Endometrial microvascular endothelial cells (primary cell): Measurements from ENCODE around the gene SERPINB1. TPM values are rescaled to one million over a fixed set of nuclear protein-coding genes. Genes with fewer than 3 reads are reported as not detected.
"Not testable (repeated sequence)": the region's sequence is repeated elsewhere in the genome, so short reads cannot be mapped to it uniquely, and the experiment has no call there.

ENCODE experiments used
- in situ Hi-C: cut with HindIII; loops from 2 replicates; pipeline ENCODE4 v1.10.0; 2017; ENCODE audit warnings: low sequenced_read_pairs, low pct_unique_long_range_greater_than_20kb; ENCODE audit errors: inconsistent ontology term
- total RNA-seq: library from RNA; depleted of rRNA; stranded (reverse); fragments of >200 nt; gene quantifications from one replicate; pipeline ENCODE4 v1.2.3, GENCODE V29; 2015; ENCODE audit errors: inconsistent ontology term

SERPINB1 gene
- total RNA-seq, 1 donor from 2014 or later, result 71.8 TPM

GRCh38 chr6:2868637-2869036, 27.0 kb upstream of the SERPINB1 start:
- in situ Hi-C loops, result no loop called here

DNA sequence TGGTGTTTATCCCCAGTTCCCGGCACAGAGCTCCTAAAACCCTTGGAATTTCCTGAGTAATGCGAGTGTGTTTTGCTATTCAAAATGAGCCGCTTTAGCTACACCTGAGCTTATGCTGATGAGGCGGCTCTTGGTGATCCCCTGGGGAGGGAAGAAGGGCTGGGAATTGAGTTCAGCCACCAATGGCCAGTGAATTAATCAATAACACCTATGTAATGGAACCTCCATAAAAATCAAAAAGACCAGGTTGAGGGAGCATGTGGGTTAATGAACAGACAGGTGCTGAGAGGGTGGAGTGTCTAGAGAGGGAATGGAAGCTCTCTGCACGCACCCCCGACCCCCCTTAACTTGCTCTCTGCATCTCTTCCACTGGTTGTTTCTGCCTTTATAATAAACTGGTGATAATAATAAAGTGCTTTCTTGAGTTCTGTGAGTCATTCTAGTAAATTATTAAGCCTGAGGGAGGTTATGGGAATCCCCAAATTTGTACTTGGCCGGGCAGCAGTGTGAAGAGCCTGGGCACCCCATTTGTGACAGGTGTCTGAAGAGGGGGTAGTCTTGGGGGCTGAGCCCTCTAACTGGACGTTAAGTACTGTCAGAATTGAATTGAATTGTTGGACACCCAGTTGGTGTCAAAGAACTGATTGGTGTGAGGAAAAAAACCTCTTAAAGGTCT, 24.6 kb upstream of the SERPINB1 start:
- in situ Hi-C loops, result no loop called here

DNA sequence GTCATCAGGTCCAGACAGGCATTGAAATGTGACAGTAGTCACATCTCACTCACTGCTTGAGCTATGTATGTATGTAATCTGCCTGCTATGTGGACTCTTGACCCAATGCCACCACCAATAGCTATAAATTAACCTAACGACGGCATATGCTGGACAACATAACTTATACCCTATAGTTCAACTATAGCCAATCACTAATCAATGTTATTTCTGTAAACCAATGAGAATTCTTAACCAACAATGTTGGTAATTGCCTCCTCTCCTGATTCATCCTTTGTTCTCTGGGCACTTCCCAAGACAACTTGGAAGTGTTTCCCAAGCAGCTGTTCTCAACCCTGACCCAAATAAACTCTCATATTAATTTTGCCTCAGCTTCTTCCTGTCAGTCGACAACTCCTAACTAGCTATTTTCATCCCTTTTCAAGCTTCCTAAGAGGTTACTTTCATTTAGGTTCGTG, 24.1 kb upstream of the SERPINB1 start:
- in situ Hi-C loops, result no loop called here

DNA sequence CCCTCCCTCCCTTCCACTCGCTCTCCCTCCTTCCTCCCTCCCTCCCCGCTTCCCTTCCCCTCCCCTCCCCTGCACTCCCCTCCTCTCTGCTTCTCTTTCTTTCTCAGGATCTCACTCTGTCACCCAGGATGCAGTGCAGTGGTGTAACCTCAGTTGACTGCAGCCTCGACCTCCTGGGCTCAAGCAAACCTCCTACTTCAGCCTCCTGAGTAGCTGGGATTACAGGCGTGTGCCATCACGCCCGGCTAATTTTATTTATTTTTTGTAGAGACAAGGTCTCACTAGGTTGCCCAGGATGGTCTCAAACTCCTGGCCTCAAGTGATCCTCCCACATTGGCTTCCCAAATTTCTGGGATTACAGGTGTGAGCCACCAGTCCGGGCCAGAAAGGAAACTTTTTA, 23.6 kb upstream of the SERPINB1 start:
- in situ Hi-C loops, result no loop called here

DNA sequence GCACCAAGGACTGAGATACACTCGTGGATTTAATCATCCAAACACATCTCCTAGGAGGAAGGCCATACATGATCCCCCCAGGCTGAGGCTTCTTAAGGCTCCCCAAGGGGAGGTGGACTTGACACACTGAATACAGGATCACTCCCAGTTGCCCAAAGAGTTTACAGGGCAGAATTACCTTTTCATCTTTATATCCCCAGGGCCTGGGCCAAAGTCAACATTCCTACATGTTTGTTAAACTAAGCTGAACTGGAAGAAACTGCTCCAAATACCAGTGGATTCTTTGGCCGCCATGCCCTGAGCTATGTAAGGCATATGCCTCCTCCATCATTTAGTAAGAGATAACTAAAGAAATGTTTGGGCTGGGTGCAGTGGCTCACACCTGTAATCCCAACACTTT, 22.2 kb upstream of the SERPINB1 start:
- in situ Hi-C loops, result no loop called here

- in situ Hi-C loops, result no loop called here
These were observed 21.1 kb upstream of the SERPINB1 start for GRCh38 chr6:2862712-2863181.

DNA sequence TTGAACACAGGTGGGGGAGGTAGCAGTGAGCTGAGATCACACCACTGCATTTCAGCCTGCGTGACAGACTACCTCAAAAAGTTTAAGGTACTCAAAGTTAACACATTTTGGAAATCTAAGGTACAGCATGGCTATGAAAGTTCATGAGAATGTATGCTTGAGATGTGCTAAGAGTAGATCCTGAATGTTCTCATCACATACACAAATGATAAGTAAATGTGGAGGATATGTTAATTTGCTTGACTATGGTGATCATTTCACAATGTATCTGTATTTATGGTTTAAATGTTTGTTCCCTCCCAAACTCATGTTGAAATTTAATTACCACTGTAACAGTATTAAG, 20.1 kb upstream of the SERPINB1 start:
- in situ Hi-C loops, result no loop called here

- in situ Hi-C loops, result no loop called here
These were observed 19.6 kb upstream of the SERPINB1 start for GRCh38 chr6:2861060-2861821.

DNA sequence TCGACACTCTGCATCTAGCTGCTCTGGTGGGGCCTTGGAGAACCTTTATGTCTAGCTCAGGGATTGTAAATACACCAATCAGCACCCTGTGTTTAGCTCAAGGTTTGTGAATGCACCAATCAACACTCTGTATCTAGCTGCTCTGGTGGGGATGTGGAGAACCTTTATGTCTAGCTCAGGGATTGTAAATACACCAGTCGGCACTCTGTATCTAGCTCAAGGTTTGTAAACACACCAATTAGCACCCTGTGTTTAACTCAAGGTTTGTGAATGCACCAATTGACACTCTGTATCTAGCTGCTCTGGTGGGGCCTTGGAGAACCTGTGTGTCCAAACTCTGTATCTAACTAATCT, 19.0 kb upstream of the SERPINB1 start:
- in situ Hi-C loops, result not testable (repeated sequence)

DNA sequence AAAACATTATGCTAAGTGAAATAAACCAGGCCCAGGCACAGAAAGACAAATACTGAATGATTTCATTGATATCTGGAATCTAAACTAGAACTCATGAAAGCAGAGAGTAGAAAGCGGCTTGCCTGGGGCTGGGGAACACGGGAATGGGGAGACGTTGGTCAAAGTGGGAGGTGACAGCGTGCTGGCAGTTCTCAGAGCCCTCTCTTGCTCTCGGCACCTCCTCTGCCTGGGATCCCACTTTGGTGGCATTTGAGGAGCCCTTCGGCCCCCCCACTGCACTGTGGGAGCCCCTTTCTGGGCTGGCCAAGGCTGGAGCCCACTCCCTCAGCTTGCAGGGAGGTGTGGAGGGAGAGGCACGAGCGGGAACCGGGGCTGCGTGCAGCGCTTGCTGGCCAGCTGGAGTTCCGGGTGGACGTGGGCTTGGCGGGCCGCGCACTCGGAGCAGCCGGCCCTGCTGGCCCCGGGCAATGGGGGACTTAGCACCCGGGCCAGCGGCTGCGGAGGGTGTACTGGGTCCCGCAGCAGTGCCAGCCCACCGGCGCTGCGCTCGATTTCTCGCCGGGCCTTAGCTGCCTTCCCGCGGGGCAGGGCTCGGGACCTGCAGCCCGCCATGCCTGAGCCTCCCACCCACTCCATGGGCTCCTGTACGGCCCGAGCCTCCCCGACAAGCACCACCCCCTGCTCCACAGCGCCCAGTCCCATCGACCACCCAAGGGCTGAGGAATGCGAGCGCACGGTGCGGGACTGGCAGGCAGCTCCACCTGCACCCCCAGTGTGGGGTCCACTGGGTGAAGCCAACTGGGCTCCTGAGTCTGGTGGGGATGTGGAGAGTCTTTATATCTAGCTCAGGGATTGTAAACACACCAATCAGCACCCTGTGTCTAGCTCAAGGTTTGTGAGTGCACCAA, 18.4 kb upstream of the SERPINB1 start:
- in situ Hi-C loops, result not testable (repeated sequence)

DNA sequence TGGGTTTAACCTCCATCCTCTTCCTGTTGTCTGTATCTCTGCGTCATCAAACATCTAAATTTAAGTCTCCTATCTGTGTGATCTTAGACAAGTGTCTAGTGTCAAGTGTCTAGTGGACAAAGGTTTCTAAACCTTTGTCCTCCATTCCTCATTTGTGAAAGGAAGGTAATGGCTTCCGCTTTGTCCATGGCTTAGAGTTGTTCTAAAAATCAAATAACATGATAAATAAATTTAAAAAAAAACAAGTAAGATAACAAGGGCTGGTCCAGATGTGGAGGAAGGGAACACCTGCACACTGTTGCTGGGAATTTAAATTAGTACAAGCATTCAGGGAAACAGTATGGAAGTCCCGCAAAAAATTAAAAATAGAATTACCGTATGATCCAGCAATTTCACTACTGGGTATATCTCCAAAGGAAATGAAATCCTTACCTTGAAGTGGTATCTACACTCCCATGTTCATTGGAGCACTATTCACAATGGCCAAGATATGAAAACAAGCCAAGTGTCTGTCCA, 17.6 kb upstream of the SERPINB1 start:
- in situ Hi-C loops, result no loop called here

- in situ Hi-C loops, result no loop called here
These were observed 16.1 kb upstream of the SERPINB1 start for GRCh38 chr6:2857580-2858337.

- in situ Hi-C loops, result no loop called here
These were observed 15.5 kb upstream of the SERPINB1 start for GRCh38 chr6:2857185-2857579.

- in situ Hi-C loops, result no loop called here
These were observed 13.4 kb upstream of the SERPINB1 start for GRCh38 chr6:2855061-2855519.

DNA sequence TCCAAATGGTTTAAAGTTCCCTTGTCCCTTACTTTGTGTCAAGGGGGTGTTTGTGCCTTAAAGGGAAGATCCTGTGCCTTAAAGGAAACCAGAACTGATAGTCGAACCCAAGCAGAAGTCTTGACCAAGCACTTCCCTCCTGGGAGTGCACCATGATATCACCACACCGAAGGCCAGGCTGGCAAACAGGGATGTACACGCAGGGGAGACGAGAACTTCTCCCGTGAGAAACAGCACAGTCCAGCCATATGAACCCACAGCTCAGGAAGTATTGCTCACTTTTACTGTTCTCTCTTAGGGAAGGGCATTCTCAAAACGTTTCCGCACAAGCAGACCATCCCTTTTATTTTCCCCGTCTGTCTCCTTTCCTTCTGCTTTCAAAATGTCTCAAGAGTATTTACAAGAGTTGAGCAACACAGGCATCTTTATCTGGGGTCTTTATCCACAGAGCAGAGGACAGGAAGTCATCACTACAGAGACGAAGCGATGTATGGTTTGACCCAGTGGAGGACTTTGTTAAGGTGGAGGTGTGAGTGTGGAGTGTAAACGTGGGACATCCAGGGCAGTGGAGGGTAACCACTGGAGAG, 12.8 kb upstream of the SERPINB1 start:
- in situ Hi-C loops, result no loop called here

DNA sequence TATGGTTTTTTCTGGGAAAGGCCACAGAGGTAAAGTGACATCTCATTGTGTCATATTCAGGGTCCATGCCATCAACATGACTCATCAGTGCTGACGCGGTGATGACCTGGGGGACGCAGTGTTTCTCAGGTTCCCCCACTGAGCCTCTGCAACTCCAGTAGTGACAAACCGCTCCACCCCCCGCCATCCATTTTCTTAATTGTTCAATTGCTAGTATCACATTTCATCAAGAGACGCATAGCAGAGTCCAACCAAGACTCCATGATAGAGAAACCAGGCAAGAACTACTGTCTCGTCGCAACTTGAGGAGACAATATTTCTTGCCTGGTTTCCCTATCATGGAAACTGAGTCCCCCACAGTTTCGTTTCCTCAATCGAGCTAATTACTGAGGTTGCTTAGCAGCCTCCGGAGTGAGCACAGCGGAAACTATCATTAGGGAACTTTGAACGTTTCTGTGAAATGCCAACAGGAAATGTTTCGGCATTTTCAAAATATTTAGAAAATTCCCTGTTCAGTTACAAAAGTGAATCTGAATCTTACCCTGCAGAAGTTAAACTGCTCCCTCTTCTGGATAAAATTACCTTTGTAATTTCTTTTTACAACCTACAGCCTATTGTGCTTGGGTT, 12.2 kb upstream of the SERPINB1 start:
- in situ Hi-C loops, result no loop called here

DNA sequence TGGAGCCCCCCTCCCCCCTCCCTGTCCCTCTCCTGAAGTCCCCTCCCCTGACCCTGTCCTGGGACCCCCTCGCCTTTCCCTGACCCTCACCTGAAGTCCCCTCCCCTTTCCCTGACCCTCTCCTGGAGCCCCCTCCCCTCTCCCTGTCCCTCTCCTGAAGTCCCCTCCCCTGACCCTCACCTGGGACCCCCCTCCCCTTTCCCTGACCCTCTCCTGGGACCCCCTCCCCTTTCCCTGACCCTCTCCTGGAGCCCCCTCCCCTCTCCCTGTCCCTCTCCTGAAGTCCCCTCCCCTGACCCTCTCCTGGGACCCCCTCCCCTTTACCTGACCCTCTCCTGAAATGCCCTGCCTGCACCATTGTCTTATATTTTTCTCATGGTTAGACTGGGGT, 11.7 kb upstream of the SERPINB1 start:
- in situ Hi-C loops, result not testable (repeated sequence)

- in situ Hi-C loops, result no loop called here
These were observed 11.3 kb upstream of the SERPINB1 start for GRCh38 chr6:2852921-2853322.
